ENCODE measurements around the gene TMEM38B.
"Not testable (repeated sequence)": the region's sequence is repeated elsewhere in the genome, so short reads cannot be mapped to it uniquely, and the experiment has no call there.

Gene TMEM38B

DNA sequence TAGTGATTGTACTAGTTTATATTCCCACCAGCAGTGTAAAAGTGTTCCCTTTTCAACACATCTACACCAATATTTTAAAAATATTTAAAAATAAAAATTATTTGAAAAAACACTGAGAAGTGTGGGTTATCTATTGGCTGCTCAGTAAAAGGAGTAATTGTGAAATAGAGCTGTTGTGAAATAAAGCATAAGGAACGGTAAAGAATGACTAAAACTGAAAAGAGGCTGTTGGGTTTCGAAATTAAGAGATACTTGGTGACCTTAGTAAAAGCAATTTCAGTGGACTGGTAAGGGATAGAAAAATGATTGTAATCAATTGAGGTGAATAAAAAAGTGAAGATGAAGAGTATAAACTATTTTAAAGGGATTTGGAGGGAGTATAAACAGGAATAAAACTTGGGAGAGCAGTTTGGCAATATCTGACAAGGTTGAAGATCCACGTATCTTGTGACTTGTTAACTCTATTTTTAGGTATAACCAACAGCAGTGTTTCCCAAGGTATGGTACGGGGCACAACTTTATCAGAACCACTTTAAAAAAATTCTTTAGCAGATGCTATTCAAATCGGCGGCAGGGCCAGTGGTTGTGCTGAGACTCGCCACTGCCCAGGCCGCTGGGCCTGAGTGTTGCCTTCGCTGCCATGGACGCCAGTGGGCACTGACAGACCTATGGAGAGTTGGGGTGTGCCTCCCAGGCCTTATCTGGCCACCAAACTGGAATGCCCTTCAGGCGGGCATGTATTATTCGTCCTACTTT is 63.3 kb downstream of the TMEM38B start:
- no peak for DNase-seq (ENCODE audit: low read depth)
- TF ChIP-seq, protein P1, sequence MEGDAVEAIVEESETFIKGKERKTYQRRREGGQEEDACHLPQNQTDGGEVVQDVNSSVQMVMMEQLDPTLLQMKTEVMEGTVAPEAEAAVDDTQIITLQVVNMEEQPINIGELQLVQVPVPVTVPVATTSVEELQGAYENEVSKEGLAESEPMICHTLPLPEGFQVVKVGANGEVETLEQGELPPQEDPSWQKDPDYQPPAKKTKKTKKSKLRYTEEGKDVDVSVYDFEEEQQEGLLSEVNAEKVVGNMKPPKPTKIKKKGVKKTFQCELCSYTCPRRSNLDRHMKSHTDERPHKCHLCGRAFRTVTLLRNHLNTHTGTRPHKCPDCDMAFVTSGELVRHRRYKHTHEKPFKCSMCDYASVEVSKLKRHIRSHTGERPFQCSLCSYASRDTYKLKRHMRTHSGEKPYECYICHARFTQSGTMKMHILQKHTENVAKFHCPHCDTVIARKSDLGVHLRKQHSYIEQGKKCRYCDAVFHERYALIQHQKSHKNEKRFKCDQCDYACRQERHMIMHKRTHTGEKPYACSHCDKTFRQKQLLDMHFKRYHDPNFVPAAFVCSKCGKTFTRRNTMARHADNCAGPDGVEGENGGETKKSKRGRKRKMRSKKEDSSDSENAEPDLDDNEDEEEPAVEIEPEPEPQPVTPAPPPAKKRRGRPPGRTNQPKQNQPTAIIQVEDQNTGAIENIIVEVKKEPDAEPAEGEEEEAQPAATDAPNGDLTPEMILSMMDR (conservative IDR thresholded peaks at IDR 0.05; ENCODE audit: low read length): no peak
- no peak overlapping the region for H3K4me3 ChIP-seq (ENCODE audit: low read length)

DNA sequence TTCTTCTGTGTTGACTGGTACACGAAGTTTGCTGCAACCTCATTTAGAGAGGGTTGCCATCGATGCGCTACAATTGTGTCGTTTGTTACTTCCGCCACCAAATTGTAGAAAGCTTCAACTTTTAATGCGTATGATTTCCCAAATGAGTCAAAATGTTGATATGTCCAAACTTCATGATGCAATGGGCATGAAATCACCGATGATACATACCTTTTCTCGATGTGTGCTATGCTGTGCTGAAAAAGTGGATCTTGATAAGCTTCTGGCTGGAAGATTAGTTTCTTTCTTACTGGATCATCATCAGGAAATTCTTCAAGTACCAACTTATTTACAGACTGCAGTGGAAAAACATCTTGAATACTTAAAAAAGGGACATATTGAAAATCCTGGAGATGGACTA is 65.7 kb downstream of the TMEM38B start:
- no peak overlapping the region for H3K4me3 ChIP-seq (ENCODE audit: low read length)
- TF ChIP-seq, protein P1 (conservative IDR thresholded peaks at IDR 0.05; ENCODE audit: low read length): no peak
- no peak for DNase-seq (ENCODE audit: low read depth)

DNA sequence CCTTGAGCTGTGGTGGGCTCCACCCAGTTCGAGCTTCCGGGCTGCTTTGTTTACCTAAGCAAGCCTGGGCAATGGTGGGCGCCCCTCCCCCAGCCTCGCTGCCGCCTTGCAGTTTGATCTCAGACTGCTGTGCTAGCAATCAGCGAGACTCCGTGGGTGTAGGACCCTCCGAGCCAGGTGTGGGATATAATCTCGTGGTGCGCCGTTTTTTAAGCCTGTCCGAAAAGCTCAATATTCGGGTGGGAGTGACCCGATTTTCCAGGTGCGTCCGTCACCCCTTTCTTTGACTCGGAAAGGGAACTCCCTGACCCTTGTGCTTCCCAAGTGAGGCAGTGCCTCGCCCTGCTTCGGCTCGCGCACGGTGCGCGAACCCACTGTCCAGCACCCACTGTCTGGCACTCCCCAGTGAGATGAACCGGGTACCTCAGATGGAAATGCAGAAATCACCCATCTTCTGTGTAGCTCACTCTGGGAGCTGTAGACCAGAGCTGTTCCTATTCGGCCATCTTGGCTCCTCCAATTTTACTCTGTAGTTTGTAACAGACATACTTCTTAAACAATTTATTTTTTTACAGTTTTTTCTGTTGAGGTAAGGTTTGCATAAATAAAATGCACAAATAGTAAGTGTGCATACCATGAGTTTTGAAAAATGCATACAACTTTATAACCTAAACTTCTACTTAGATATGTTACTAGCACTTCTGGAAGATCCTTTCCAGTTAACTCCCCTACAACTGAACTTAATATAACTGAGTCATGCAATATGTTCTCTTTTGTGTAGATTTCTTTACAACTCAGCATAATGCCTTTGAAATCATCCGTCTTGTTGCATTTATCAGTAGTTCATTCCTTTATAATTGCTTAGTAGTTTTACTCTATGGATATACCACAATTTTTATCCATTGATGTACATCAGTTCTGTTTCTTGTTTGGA is 88.5 kb downstream of the TMEM38B start:
- not testable (repeated sequence) for DNase-seq (ENCODE audit: low read depth); H3K4me3 ChIP-seq (ENCODE audit: low read length)

DNA sequence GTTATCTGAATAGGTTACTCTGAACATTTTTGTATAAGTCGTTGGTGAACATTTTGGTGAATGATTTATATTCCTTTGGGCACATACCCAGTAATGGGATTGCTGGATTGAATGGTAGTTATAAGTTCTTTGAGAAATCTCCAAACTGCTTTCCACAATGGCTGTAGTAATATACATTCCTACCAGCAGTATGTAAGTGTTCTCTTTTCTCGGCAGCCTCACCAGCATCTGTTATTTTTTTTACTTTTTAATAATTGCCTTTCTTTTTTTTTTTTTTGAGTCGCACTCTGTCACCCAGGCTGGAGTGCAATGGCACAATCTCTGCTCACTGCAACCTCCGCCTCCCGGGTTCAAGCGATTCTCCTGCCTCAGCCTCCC is 89.1 kb downstream of the TMEM38B start:
- not testable (repeated sequence) for H3K4me3 ChIP-seq (ENCODE audit: low read length); DNase-seq (ENCODE audit: low read depth)

DNA sequence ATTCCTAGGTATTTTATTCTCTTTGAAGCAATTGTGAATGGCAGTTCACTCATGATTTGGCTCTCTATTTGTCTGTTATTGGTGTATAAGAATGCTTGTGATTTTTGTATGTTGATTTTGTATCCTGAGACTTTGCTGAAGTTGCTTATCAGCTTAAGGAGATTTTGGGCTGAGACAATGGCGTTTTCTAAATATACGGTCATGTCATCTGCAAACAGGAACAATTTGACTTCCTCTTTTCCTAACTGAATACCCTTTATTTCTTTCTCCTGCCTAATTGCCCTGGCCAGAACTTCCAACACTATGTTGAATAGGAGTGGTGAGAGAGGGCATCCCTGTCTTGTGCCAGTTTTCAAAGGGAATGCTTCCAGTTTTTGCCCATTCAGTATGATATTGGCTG is 92.5 kb downstream of the TMEM38B start:
- not testable (repeated sequence) for DNase-seq (ENCODE audit: low read depth); H3K4me3 ChIP-seq (ENCODE audit: low read length)

DNA sequence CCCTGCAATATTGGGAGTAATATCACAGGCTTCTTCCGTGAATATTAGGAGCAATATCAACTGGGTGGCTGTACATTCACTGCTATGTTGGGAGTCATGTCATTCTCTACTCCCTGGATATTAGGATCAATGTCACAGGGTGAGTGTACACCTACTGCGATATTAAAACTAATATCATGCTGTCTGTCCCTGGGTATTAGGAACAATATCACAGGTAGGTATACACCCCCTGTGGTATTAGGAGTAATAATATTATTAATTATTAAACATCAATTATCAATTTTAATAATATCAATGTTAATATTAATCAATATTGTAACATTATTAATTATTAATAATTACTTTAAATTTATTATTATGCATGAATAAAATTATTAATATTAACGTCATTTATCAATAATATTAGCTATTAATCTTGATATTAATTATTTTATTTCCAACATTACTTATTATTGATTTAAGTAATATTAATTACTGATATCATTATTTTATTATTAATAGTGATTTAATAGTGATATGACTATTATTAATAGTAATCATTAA is 121.9 kb downstream of the TMEM38B start:
- TF ChIP-seq, protein P1 (conservative IDR thresholded peaks at IDR 0.05; ENCODE audit: low read length): no peak
- no peak for DNase-seq (ENCODE audit: low read depth)
- H3K4me3 ChIP-seq (ENCODE audit: low read length): no peak overlapping the region

DNA sequence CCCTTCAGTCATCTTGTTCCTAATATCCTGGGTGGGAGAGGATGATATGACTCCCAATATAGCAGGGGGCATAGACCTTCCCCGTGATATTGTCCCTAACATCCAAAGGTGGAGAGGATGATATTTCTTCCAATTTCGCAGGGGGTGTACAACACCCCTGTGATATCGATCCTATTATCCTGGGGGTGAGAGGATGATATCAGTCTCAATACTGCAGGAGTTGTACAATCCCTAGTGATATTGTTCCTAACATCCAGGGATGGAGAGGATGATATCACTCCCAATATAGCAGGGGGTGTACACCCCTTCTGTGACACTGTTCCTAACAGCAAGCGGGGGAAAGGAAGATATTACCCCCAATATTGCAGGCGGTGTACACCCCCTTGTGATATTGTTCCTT is 122.6 kb downstream of the TMEM38B start:
- no peak overlapping the region for H3K4me3 ChIP-seq (ENCODE audit: low read length)
- TF ChIP-seq, protein P1 (conservative IDR thresholded peaks at IDR 0.05; ENCODE audit: low read length): no peak
- DNase-seq (ENCODE audit: low read depth): no peak

DNA sequence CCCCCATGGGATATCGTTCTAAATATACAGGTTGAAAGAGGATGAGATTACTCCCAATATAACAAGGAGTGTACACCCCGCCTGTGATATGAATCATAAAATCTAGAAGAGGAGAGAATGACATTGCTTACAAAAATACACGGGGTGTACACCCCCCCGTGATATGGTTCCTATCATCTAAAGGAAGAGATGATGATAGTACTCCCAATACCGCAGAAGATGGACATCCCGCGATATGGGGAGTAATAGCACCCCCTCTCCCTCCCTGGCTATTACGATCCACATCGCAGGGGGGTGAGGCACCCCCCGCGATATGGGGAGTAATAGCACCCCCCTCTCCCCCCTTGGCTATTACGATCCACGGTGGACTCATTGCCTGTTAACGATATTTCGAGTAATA is 124.6 kb downstream of the TMEM38B start:
- H3K4me3 ChIP-seq (ENCODE audit: low read length): no peak overlapping the region
- TF ChIP-seq, protein P1 (conservative IDR thresholded peaks at IDR 0.05; ENCODE audit: low read length): no peak
- no peak for DNase-seq (ENCODE audit: low read depth)

All from AG10803 (cell line).